CD4-positive, alpha-beta T cell treated with Interleukin-1 beta for 1 hour (primary cell): Measurements from ENCODE around the gene SYNCRIP.
A peak's percentile ranks its signal among the peaks of the same experiment; 100 is the strongest.
"Not testable (repeated sequence)": the region's sequence is repeated elsewhere in the genome, so short reads cannot be mapped to it uniquely, and the experiment has no call there.

Source experiments
- DNase-seq, 2 donors: peaks; one replicate each; pipeline ENCODE4 v3.0.0-alpha.2; 2020 to 2022

SYNCRIP gene

GRCh38 chr6:85642774-85643536, at the start of gene SYNCRIP:
Gene SYNCRIP, minus strand, starts transcription at chr6:85642886. Its CDS starts 1,447 bp downstream, at chr6:85641439.
- DNase-seq: peak; percentile 98

- no peak for DNase-seq
These were observed 48.8 kb upstream of the SYNCRIP start for GRCh38 chr6:85691478-85691877.

DNA sequence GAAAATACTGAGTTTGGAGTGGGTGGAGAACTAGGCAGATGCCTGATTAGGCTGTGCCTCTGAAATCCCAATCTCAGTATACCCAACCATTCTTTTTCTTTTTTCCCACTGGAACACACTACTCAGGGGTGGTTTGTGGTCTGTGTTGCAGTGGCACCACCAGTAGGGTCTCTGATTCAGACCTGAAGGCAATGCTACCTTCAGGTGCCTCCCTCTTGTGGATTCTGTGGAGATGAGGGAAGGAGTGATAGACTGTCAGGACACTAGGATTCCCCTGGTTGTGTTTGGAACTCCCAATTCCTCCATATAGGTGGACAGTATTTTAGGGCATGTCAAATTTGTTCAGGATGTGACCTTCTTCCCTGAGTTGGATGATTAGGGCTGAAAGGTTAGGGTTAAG, 47.4 kb upstream of the SYNCRIP start:
- DNase-seq: no peak

DNA sequence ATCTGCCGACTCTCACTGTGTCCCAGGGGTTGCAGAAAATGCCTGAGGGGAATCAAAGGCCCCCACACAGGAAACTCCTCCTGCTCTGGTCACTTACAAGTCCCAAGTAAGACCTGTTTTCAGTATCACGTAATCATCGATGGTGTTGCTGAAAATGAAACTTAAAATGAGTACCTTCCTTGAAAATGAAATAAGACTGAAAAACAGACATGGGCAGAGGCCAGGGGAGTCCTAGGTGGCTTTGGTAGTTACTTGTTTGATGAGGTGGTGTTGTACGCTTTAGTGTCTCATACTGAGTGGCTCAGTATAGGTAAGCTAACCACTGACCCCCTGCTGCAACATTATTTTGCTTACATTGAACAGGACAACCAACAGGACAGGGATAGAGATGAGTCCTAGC, 43.0 kb upstream of the SYNCRIP start:
- no peak for DNase-seq

- no peak for DNase-seq
These were observed 42.1 kb upstream of the SYNCRIP start for GRCh38 chr6:85684809-85685171.

DNA sequence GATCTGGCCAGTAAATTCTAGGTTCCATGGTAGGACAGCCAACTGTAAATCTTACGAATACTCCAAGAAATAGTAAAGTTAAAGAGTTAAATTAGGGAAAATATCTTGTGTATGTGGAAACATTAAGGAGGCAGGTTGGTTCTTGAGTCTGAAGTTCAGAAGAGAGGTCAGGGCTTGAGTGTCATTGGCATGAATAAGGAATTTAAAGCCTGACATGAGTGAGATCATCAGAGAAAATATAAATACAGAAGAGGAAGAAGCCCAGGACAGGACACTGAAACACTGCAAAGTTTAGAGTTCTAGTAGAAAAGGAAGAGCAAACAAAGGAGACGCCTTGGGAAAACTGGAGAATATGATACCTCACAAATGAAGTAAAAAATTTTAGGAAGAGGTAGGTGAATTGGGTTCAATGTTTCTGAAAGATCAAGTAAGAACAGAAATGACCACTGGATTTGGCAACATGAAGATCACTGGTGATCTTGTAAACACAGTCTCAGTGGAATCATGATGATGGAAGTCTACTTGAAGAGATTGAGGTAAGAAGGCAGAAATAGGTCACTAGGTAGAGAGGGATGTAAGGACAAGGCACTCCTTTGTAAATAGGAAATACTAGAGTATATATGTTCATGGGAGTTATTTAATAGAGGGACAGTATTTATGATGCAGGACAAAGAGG, 41.6 kb upstream of the SYNCRIP start:
- no peak for DNase-seq

DNA sequence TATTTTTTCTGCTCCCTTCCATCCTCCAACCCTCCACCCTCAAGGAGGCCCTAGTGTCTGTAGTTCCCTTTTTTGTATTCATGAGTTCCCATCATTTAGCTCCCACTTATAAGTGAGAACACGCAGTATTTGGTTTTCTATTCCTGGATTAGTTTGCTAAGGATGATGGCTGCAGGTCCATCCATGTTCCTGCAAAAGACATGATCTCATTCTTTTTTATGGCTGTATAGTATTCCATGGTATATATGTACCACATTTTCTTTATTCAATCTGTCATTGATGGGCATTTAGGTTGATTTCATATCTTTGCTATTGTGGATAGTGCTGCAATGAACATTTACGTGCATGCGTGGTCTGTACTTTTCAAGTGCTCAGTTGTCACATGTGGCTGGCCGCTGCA, 39.2 kb upstream of the SYNCRIP start:
- DNase-seq: not testable (repeated sequence)

- no peak for DNase-seq
These were observed 37.7 kb upstream of the SYNCRIP start for GRCh38 chr6:85680388-85680787.

- no peak for DNase-seq
These were observed 36.9 kb upstream of the SYNCRIP start for GRCh38 chr6:85679445-85680123.

DNA sequence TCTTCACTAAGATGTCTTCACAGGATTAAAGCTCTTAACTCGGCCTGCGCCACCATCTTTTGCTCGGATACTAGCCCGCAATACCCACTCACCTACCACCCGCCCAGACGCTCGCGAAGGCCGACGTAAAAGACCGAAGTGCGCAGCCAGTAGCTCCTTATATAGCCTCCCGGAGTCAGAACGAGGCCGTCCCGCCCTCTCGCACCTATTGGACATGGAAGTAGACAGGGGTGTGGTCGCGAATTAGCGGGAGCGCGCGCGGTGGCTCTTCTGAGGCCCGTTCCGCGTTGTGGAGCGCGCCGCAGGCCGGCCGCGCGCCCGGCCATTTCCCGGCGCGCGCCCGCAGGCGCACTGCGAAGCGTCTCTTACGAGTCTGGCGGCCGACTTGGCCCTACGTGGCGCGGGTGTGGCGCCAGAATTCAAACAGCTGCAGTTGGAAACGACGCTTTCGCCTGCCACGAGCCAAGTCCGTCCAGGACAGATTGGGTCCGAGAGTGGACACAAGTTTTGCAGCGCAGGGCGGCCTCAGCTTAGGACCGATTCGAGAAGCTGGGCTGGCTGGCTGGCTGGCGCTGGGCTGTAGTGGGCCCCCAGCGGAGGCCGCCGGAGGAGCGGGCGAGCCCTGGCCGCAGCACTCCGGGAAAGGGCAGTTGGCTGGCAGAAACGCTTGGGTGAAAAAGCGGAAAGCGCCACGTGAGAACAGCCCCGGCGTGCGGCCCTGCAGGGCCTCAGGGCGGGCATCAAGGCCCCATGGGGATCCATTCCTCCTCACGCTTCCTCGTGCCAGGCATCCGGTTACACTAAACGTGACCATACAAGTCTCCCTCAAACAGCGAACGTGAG, 36.1 kb upstream of the SYNCRIP start:
- DNase-seq: peak; percentile 98 to 99

- DNase-seq: no peak
These were observed 35.4 kb upstream of the SYNCRIP start for GRCh38 chr6:85678026-85678601.

- DNase-seq: no peak
These were observed 34.7 kb upstream of the SYNCRIP start for GRCh38 chr6:85677234-85677956.

GRCh38 chr6:85676086-85676729, 33.5 kb upstream of the SYNCRIP start:
- no peak for DNase-seq

- DNase-seq: no peak
These were observed 32.5 kb upstream of the SYNCRIP start for GRCh38 chr6:85675030-85675819.

- DNase-seq: no peak
These were observed 31.9 kb upstream of the SYNCRIP start for GRCh38 chr6:85674604-85675003.

DNA sequence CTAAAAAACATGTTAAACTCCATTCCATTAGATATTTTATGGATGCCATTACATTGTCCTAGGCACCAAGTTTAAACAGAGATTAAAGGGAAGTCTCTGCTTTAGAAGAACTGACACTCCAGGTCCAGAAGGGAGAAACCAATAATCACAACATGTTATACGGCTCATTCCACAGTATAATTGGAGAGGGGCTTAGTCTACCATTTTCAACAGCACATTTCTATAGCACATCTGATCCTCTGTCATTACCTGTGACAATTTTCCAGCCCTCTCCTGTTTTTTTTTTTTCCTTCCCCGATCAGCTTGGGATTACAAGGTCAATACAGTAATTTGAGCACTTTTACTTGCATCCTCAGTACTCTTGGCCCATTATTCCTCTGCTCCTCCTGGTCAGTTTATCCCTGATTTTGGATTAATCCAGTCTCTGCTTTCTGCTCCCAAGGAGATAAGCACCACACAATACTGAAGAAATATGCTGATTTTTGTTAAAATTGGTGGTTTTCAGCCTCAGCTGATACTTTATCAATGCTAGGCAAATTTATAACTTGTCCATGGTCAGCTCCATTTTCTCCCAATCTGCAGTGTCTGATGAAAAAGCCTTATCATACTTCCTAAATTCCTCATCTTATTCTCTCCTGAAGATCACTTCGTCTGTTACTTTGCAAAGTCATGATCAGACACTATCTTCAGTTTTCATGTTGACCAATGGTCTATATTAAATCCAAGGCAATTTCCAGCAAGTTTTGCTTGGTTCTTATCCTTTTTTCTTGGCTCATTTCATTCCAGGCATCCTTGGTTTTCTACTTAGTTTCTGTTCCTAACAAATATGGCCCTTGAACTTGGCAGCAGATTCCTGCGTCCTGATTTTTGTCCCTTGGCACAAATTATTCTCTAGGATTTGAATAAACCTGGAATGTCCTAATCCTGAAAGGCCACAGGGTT, 30.8 kb upstream of the SYNCRIP start:
- DNase-seq: no peak

GRCh38 chr6:85672623-85673022, 29.9 kb upstream of the SYNCRIP start:
- DNase-seq: no peak

- DNase-seq: no peak
These were observed 29.4 kb upstream of the SYNCRIP start for GRCh38 chr6:85672050-85672449.

GRCh38 chr6:85670573-85670972, 27.9 kb upstream of the SYNCRIP start:
- no peak for DNase-seq
